ENCODE measurements around the gene TFB1M.
A peak's percentile ranks its signal among the peaks of the same experiment; 100 is the strongest.
"Not testable (repeated sequence)": the region's sequence is repeated elsewhere in the genome, so short reads cannot be mapped to it uniquely, and the experiment has no call there.

TFB1M gene

GRCh38 chr6:155314092-155314772 is at the start of gene TFB1M:
Gene TFB1M, minus strand, starts transcription at chr6:155314484. Its CDS starts 56 bp downstream, at chr6:155314428.
- peak within 1 kb of the TSS; percentile 98 for H3K4me3 ChIP-seq (ENCODE audit: low read depth, low read length)
- peak within 1 kb of the TSS; percentile 89 for H2AFZ ChIP-seq (ENCODE audit: low read length, unreplicated experiment)
- peak within 1 kb of the TSS; percentile 98 for H3K27ac ChIP-seq (ENCODE audit: low read depth, low read length)
- peaks cover 21% of the 10 kb centered on the region for H3K36me3 ChIP-seq (ENCODE audit: insufficient read depth, low read length)
- H3K4me1 ChIP-seq (ENCODE audit: control insufficient read depth, insufficient read depth, low read length, unreplicated experiment): peaks cover 38% of the 10 kb centered on the region
- H3K79me2 ChIP-seq (ENCODE audit: control insufficient read depth, insufficient read depth, low read length, unreplicated experiment): peaks cover 27% of the 10 kb centered on the region
- H3K27me3 ChIP-seq (ENCODE audit: insufficient read depth, low read length): no peaks in the 10 kb centered on the region

DNA sequence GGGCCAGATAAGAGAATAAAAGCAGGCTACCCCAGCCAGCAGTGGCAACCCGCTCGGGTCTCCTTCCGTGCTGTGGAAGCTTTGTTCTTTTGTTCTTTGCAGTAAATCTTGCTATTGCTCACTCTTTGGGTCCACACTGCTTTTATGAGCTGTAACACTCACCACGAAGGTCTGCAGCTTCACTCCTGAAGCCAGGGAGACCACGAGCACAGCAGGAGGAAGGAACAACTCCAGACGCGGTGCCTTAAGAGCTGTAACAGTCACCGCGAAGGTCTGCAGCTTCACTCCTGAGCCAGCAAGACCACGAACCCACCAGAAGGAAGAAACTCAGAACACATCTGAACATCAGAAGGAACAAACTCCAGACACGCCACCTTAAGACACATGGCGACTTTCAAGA is 49.7 kb upstream of the TFB1M start:
- not testable (repeated sequence) for H3K27me3 ChIP-seq (ENCODE audit: insufficient read depth, low read length); H3K27ac ChIP-seq (ENCODE audit: low read depth, low read length); H3K4me1 ChIP-seq (ENCODE audit: control insufficient read depth, insufficient read depth, low read length, unreplicated experiment); H3K79me2 ChIP-seq (ENCODE audit: control insufficient read depth, insufficient read depth, low read length, unreplicated experiment); H2AFZ ChIP-seq (ENCODE audit: low read length, unreplicated experiment); H3K36me3 ChIP-seq (ENCODE audit: insufficient read depth, low read length); H3K4me3 ChIP-seq (ENCODE audit: low read depth, low read length)

GRCh38 chr6:155362968-155363632 is 48.8 kb upstream of the TFB1M start:
- H3K27me3 ChIP-seq (ENCODE audit: insufficient read depth, low read length); H3K4me1 ChIP-seq (ENCODE audit: control insufficient read depth, insufficient read depth, low read length, unreplicated experiment): not testable (repeated sequence)

GRCh38 chr6:155354167-155354566 is 39.9 kb upstream of the TFB1M start:
- Histone ChIP-seq H3K4me1 (ENCODE audit: control insufficient read depth, insufficient read depth, low read length, unreplicated experiment) (no peaks in the 10 kb centered on the region), H3K4me3 (ENCODE audit: low read depth, low read length) (no peak overlapping the region), H3K27ac (ENCODE audit: low read depth, low read length) (no peak overlapping the region), H3K36me3 (ENCODE audit: insufficient read depth, low read length) (no peaks in the 10 kb centered on the region), H2AFZ (ENCODE audit: low read length, unreplicated experiment) (no peak overlapping the region), H3K27me3 (ENCODE audit: insufficient read depth, low read length) (no peaks in the 10 kb centered on the region), H3K79me2 (ENCODE audit: control insufficient read depth, insufficient read depth, low read length, unreplicated experiment) (no peaks in the 10 kb centered on the region)

More at GRCh38 chr6:155362968-155363632, 48.8 kb upstream of the TFB1M start:
- not testable (repeated sequence) for H2AFZ ChIP-seq (ENCODE audit: low read length, unreplicated experiment); H3K36me3 ChIP-seq (ENCODE audit: insufficient read depth, low read length); H3K4me3 ChIP-seq (ENCODE audit: low read depth, low read length); H3K27ac ChIP-seq (ENCODE audit: low read depth, low read length); H3K79me2 ChIP-seq (ENCODE audit: control insufficient read depth, insufficient read depth, low read length, unreplicated experiment)

- Histone ChIP-seq H3K36me3 (ENCODE audit: insufficient read depth, low read length) (no peaks in the 10 kb centered on the region), H3K4me3 (ENCODE audit: low read depth, low read length) (no peak overlapping the region), H3K27ac (ENCODE audit: low read depth, low read length) (no peak overlapping the region), H3K4me1 (ENCODE audit: control insufficient read depth, insufficient read depth, low read length, unreplicated experiment) (no peaks in the 10 kb centered on the region), H2AFZ (ENCODE audit: low read length, unreplicated experiment) (no peak overlapping the region), H3K27me3 (ENCODE audit: insufficient read depth, low read length) (no peaks in the 10 kb centered on the region), H3K79me2 (ENCODE audit: control insufficient read depth, insufficient read depth, low read length, unreplicated experiment) (no peaks in the 10 kb centered on the region)
These were observed 38.5 kb upstream of the TFB1M start for GRCh38 chr6:155352811-155353210.

- Histone ChIP-seq H3K4me1 (ENCODE audit: control insufficient read depth, insufficient read depth, low read length, unreplicated experiment) (no peaks in the 10 kb centered on the region), H3K36me3 (ENCODE audit: insufficient read depth, low read length) (no peaks in the 10 kb centered on the region), H3K27me3 (ENCODE audit: insufficient read depth, low read length) (no peaks in the 10 kb centered on the region), H3K27ac (ENCODE audit: low read depth, low read length) (no peak overlapping the region), H2AFZ (ENCODE audit: low read length, unreplicated experiment) (no peak overlapping the region), H3K4me3 (ENCODE audit: low read depth, low read length) (no peak overlapping the region), H3K79me2 (ENCODE audit: control insufficient read depth, insufficient read depth, low read length, unreplicated experiment) (no peaks in the 10 kb centered on the region)
These were observed 37.8 kb upstream of the TFB1M start for GRCh38 chr6:155352130-155352420.

GRCh38 chr6:155351273-155352129 is 37.2 kb upstream of the TFB1M start:
- H2AFZ ChIP-seq (ENCODE audit: low read length, unreplicated experiment): no peak overlapping the region
- no peak overlapping the region for H3K27ac ChIP-seq (ENCODE audit: low read depth, low read length)
- no peak overlapping the region for H3K4me3 ChIP-seq (ENCODE audit: low read depth, low read length)
- no peaks in the 10 kb centered on the region for H3K27me3 ChIP-seq (ENCODE audit: insufficient read depth, low read length)
- no peaks in the 10 kb centered on the region for H3K4me1 ChIP-seq (ENCODE audit: control insufficient read depth, insufficient read depth, low read length, unreplicated experiment)
- H3K79me2 ChIP-seq (ENCODE audit: control insufficient read depth, insufficient read depth, low read length, unreplicated experiment): no peaks in the 10 kb centered on the region
- no peaks in the 10 kb centered on the region for H3K36me3 ChIP-seq (ENCODE audit: insufficient read depth, low read length)

GRCh38 chr6:155349956-155350355 is 35.7 kb upstream of the TFB1M start:
- no peaks in the 10 kb centered on the region for H3K27me3 ChIP-seq (ENCODE audit: insufficient read depth, low read length)
- no peak overlapping the region for H2AFZ ChIP-seq (ENCODE audit: low read length, unreplicated experiment)
- H3K79me2 ChIP-seq (ENCODE audit: control insufficient read depth, insufficient read depth, low read length, unreplicated experiment): no peaks in the 10 kb centered on the region
- H3K4me3 ChIP-seq (ENCODE audit: low read depth, low read length): no peak overlapping the region
- no peaks in the 10 kb centered on the region for H3K36me3 ChIP-seq (ENCODE audit: insufficient read depth, low read length)
- no peak overlapping the region for H3K27ac ChIP-seq (ENCODE audit: low read depth, low read length)
- no peaks in the 10 kb centered on the region for H3K4me1 ChIP-seq (ENCODE audit: control insufficient read depth, insufficient read depth, low read length, unreplicated experiment)

DNA sequence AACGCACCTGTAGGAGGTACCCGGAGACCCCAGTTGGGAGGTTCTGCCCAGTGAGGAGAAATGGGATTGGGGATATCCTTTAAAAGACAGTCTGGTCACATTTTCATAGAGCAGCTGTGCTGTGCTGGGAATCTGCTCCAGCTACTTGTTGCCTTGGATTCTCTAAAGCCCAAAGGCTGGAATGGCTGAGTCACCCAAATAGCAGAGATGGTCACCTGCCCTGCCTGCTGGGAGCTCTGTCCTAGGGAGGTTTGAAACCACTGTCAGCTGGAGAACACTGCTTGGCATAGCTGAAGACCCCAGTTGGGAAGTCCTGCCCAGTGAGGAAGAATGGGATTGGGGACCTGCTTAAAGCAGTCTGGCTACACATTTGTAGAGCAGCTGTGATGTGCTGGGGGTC is 34.8 kb upstream of the TFB1M start:
- no peaks in the 10 kb centered on the region for H3K36me3 ChIP-seq (ENCODE audit: insufficient read depth, low read length)
- no peak overlapping the region for H2AFZ ChIP-seq (ENCODE audit: low read length, unreplicated experiment)
- no peaks in the 10 kb centered on the region for H3K4me1 ChIP-seq (ENCODE audit: control insufficient read depth, insufficient read depth, low read length, unreplicated experiment)
- H3K4me3 ChIP-seq (ENCODE audit: low read depth, low read length): no peak overlapping the region
- H3K27ac ChIP-seq (ENCODE audit: low read depth, low read length): no peak overlapping the region
- no peaks in the 10 kb centered on the region for H3K79me2 ChIP-seq (ENCODE audit: control insufficient read depth, insufficient read depth, low read length, unreplicated experiment)
- H3K27me3 ChIP-seq (ENCODE audit: insufficient read depth, low read length): no peaks in the 10 kb centered on the region

GRCh38 chr6:155347800-155348199 is 33.5 kb upstream of the TFB1M start:
- H3K79me2 ChIP-seq (ENCODE audit: control insufficient read depth, insufficient read depth, low read length, unreplicated experiment): no peaks in the 10 kb centered on the region
- H2AFZ ChIP-seq (ENCODE audit: low read length, unreplicated experiment): no peak overlapping the region
- no peaks in the 10 kb centered on the region for H3K4me1 ChIP-seq (ENCODE audit: control insufficient read depth, insufficient read depth, low read length, unreplicated experiment)
- H3K36me3 ChIP-seq (ENCODE audit: insufficient read depth, low read length): no peaks in the 10 kb centered on the region
- no peaks in the 10 kb centered on the region for H3K27me3 ChIP-seq (ENCODE audit: insufficient read depth, low read length)
- H3K4me3 ChIP-seq (ENCODE audit: low read depth, low read length): no peak overlapping the region
- no peak overlapping the region for H3K27ac ChIP-seq (ENCODE audit: low read depth, low read length)
